GM12875 (cell line): Measurements from ENCODE around the gene PAIP2.
"Not testable (repeated sequence)": the region's sequence is repeated elsewhere in the genome, so short reads cannot be mapped to it uniquely, and the experiment has no call there.

Experiments
- H3K4me3 ChIP-seq: one replicate; pipeline ENCODE4 v1.5.1; 2011; ENCODE audit warnings: low read depth, low read length, control low read depth
- TF ChIP-seq, protein P1 (sequence below): IDR thresholded peaks from 2 replicates; pipeline ENCODE4 v1.5.1; 2011; ENCODE audit warnings: low read depth, mild to moderate bottlenecking, control low read depth, inconsistent platforms, low read length, moderate library complexity, borderline replicate concordance; ENCODE audit not compliant: insufficient read depth

The PAIP2 gene

DNA sequence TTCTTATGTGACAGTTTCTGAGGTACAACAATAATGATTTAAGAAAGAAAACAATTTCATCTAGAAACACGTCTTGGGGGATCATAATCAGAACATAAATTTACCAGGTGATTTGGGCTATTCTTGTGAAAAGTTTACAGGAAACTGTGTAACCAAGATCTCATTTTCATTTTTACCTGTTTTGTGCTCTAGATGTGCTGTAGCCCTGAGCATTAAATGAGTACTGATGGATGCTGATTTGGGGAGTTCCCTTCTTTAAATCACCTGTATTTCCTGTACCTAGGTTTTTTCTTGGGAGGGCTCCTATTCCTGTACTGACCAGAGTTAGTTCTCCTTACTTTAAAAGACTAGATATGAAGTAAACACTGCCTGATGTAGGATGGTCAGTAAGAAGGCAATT is 35.5 kb upstream of the PAIP2 start:
- TF ChIP-seq, protein P1, sequence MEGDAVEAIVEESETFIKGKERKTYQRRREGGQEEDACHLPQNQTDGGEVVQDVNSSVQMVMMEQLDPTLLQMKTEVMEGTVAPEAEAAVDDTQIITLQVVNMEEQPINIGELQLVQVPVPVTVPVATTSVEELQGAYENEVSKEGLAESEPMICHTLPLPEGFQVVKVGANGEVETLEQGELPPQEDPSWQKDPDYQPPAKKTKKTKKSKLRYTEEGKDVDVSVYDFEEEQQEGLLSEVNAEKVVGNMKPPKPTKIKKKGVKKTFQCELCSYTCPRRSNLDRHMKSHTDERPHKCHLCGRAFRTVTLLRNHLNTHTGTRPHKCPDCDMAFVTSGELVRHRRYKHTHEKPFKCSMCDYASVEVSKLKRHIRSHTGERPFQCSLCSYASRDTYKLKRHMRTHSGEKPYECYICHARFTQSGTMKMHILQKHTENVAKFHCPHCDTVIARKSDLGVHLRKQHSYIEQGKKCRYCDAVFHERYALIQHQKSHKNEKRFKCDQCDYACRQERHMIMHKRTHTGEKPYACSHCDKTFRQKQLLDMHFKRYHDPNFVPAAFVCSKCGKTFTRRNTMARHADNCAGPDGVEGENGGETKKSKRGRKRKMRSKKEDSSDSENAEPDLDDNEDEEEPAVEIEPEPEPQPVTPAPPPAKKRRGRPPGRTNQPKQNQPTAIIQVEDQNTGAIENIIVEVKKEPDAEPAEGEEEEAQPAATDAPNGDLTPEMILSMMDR: no peak
- no peak overlapping the region for H3K4me3 ChIP-seq

GRCh38 chr5:139306628-139307379 is 34.9 kb upstream of the PAIP2 start:
- TF ChIP-seq, protein P1: no peak
- H3K4me3 ChIP-seq: no peak overlapping the region

DNA sequence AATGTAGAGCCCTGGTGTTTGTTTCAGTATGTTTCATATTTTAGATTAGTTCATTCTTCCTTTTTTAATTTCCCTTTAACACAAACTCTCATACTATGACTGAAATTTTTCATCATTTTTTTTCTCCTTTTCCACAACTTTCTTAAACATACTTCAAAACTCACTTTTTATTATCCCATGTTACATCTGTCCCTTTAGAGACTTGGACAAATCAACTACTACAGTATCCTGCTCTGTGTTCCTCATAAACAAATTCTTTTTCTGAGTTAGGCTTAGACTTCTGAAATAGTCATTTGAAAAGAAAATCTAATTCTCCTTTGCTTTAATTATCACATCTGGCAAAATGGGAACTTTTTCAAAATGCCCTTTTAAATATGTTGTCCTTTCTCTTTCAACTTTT is 32.9 kb upstream of the PAIP2 start:
- TF ChIP-seq, protein P1: no peak
- no peak overlapping the region for H3K4me3 ChIP-seq

DNA sequence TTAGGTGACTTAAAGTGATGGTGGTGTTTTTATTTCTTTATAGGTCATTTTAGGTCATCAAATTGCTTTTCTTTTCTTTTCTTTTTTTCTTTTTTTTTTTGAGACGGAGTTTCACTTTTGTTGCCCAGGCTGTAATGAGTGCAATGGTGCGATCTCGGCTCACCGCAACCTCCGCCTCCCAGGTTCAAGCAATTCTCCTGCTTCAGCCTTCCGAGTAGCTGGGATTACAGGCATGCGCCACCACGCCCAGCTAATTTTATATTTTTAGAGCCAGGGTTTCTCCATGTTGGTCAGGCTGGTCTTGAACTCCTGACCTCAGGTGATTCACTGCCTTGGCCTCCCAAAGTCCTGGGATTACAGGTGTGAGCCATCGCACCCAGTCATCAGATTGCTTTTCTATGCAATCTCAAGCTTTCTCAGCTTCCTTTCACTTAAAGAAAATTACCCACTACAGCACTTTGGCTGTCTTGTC is 30.9 kb upstream of the PAIP2 start:
- H3K4me3 ChIP-seq: not testable (repeated sequence)

DNA sequence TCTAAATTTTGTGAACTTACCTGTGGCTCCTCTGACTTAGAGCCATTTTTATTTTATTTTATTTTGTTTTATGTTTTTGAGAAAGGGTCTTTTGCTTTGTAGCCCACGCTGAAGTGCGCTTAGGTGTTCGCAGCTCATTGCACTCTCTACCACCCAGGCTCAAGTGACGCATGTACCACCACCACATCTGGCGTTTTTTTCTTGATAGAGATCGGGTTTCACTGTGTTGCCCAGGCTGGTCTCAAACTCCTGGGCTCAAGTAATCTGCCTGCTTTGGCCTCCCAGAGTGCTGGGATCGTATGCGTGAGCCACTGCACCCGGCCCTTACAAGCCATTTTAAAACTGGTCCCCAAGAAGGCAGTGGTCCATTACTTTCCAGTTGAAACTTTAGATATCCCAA is 29.6 kb upstream of the PAIP2 start:
- TF ChIP-seq, protein P1: no peak
- no peak overlapping the region for H3K4me3 ChIP-seq

GRCh38 chr5:139314276-139314675 is 27.4 kb upstream of the PAIP2 start:
- TF ChIP-seq, protein P1: no peak
- no peak overlapping the region for H3K4me3 ChIP-seq

- no peak overlapping the region for H3K4me3 ChIP-seq
- TF ChIP-seq, protein P1: no peak
These were observed 26.5 kb upstream of the PAIP2 start for GRCh38 chr5:139315056-139315615.

GRCh38 chr5:139335811-139336210 is 5.8 kb upstream of the PAIP2 start:
- H3K4me3 ChIP-seq: no peak overlapping the region
- TF ChIP-seq, protein P1: no peak
